Measurements from ENCODE around the gene CACNA1I.
"Not testable (repeated sequence)": the region's sequence is repeated elsewhere in the genome, so short reads cannot be mapped to it uniquely, and the experiment has no call there.

GRCh38 chr22:39734046-39734445 lies 163.5 kb downstream of the CACNA1I start:
- TF ChIP-seq CTCF (IDR thresholded peaks at IDR 0.05); POLR2A (IDR thresholded peaks at IDR 0.05; ENCODE audit: low read depth); POLR2AphosphoS5 (IDR thresholded peaks at IDR 0.05); EP300 (IDR thresholded peaks at IDR 0.05): not testable (repeated sequence)

Data from esophagus muscularis mucosa (tissue), 4 donors.